Psoas muscle (tissue), 8 donors: ENCODE data around the gene DNAH1. TPM values are rescaled to one million over a fixed set of nuclear protein-coding genes. Genes with fewer than 3 reads are reported as not detected.

Experiments used
- ATAC-seq, 4 donors: fragments of 200-7000 bp; cut with Tn5 transposase; one replicate each; pipeline ENCODE4 v1.9.1; 2020; ENCODE audit warnings: moderate library complexity in 3 of 4, mild to moderate bottlenecking in 2 of 4
- DNase-seq, 2 donors: peaks; one replicate each; pipeline ENCODE4 v3.0.0-alpha.2; 2020
- H3K27ac ChIP-seq: fragments of 200-600 bp; one replicate; pipeline ENCODE4 v1.8.0; 2022
- H3K27me3 ChIP-seq, 3 donors: fragments of 200-600 bp in 1 of 3; one replicate each; pipeline versions ENCODE4 v1.6.1 to v1.8.0; 2013 to 2022; ENCODE audit warnings: low read length in 2 of 3, mild to moderate bottlenecking in 2 of 3, moderate library complexity in 1 of 3; ENCODE audit not compliant: insufficient read depth in 3 of 3
- H3K36me3 ChIP-seq, 2 donors: fragments of 200-600 bp in 1 of 2; one replicate each; pipeline versions ENCODE4 v1.6.1 to v1.8.0; 2013 to 2022; ENCODE audit warnings: low read depth in 1 of 2, mild to moderate bottlenecking in 1 of 2, moderate library complexity in 1 of 2; ENCODE audit not compliant: insufficient read depth in 1 of 2
- H3K4me1 ChIP-seq: fragments of 200-600 bp; one replicate; pipeline ENCODE4 v1.8.0; 2022
- H3K4me3 ChIP-seq: fragments of 200-600 bp; one replicate; pipeline ENCODE4 v1.8.0; 2022; ENCODE audit warnings: mild to moderate bottlenecking
- H3K9me3 ChIP-seq: fragments of 200-600 bp; one replicate; pipeline ENCODE4 v1.8.0; 2022
- WGBS, 3 donors: extraction: QIAGEN DNeasy Blood & Tissue Kit; methylation state at CpG; one replicate each; pipeline versions ENCODE4 v1.1.6 to v1.1.7; 2013; 5-methylcytosine and 5-hydroxymethylcytosine counted together
- intact Hi-C, 2 donors: fragments of 100-400 bp; cut with DNase I; formaldehyde crosslinking; loops; one replicate each; pipeline versions ENCODE4 v1.11.0 to v1.14.2; 2022
- polyA plus RNA-seq, 3 donors: library from polyadenylated mRNA; stranded (reverse); fragments of 200-250 nt; gene quantifications; one replicate each; pipeline ENCODE4 v1.2.3, GENCODE V29; 2013
- total RNA-seq, 4 donors: library from RNA; stranded (reverse); fragmentation: NEBNext Ultra II Directional in 2 of 4; extraction: Animal tissue kit (Norgen Biotek cat#: 25700) in 2 of 4; gene quantifications; one replicate each; pipeline versions ENCODE4 v1.2.1 to v1.2.4, GENCODE V29; 2021 to 2023
- TF ChIP-seq, protein P1 (sequence below): fragments of 200-600 bp; IDR thresholded peaks from one replicate; pipeline ENCODE4 v1.8.0; 2022; ENCODE audit warnings: antibody characterized with exemption
- donor health status: healthy with polysubstance abuse.
- donor health status: DM: no; HTN: no; CAD: no; lungs with moderate emphysema.
- donor health status: Bipolar disorder and iron deficiency.
- donor health status: healthy.
- donor health status: DM: yes; HTN: yes; CAD: no.
- donor health status: DM: no; HTN: no; CAD: no.
- donor health status: DM: no; HTN: no; CAD: no.
- donor health status: DM: yes; HTN: yes; CAD: no.

The DNAH1 gene
- total and polyA plus RNA-seq, 7 donors = 0.77 to 4.1 (median 2.4) TPM

DNA sequence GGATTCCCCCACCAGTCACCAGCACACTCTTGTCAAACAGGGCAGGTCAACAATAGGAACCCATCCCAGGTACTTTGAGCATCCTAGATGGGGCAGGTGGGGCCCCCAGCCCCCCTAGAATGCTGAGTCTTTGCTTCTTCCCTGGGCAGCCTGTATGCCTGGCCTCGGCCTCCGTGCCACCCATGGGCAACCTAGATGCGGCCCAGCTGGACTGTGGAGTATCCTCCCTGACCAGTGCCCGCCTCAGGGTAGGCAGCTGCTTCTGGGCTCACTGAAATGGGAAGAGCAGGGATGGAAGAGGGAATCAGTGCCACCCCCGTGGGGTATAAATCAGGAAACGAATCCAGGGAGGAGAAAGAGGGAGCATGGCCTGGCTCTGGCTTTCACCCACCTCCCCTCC is 10.9 kb downstream of the DNAH1 start:
- WGBS, 3 donors = 89 to 94% (median 91%) methylated on average over 6 of the region's 6 CpGs
- Histone ChIP-seq H3K27me3 (no peaks in the 10 kb centered on the region), H3K27ac (no peak overlapping the region), H3K4me3 (no peak overlapping the region), H3K4me1 (no peaks in the 10 kb centered on the region), H3K9me3 (no peaks in the 10 kb centered on the region), H3K36me3 (peaks cover 0 to 4% of the 10 kb centered on the region in 2 donors)
- no peak for DNase-seq
- intact Hi-C loops = no loop called here
- no peak for ATAC-seq
- TF ChIP-seq, protein P1, sequence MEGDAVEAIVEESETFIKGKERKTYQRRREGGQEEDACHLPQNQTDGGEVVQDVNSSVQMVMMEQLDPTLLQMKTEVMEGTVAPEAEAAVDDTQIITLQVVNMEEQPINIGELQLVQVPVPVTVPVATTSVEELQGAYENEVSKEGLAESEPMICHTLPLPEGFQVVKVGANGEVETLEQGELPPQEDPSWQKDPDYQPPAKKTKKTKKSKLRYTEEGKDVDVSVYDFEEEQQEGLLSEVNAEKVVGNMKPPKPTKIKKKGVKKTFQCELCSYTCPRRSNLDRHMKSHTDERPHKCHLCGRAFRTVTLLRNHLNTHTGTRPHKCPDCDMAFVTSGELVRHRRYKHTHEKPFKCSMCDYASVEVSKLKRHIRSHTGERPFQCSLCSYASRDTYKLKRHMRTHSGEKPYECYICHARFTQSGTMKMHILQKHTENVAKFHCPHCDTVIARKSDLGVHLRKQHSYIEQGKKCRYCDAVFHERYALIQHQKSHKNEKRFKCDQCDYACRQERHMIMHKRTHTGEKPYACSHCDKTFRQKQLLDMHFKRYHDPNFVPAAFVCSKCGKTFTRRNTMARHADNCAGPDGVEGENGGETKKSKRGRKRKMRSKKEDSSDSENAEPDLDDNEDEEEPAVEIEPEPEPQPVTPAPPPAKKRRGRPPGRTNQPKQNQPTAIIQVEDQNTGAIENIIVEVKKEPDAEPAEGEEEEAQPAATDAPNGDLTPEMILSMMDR = no peak

DNA sequence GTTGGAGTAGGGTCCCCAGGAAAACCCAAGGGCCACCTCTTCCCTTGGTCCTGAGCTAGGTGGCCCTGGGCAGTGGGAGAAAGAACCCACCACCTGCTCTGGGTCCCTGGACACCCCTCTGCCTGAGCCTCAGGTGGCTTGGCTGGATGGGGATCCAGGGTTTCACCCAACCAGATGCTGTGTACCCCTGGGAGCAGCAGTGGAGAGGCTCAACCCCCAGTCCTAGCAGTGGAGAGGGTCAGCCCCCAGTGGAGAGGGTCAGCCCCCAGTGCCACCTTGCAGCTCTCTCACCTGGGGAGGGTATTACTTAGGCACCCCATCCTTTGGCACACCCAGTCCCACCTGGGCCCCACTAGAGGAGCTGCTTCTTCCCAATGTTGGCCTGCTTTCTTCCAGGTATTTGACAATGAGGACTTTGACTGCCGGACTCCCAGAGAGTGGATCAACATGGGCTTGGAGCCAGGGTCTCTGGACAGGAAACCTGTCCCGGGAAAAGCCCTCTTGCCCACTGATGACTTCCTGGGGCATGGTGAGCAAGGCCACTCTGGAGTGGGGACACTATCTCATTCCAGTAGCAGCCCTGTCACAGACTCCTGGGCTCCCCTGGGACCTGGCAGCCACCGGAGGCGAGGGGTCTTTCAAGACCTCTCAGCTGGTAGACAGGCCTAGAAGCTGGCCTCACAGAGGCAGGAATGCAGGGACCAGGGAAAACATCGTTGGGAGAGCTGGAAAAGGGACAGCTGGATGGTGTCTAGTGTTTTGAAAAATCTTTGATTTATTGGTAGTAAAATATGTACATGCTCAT is 11.6 kb downstream of the DNAH1 start:
- Histone ChIP-seq H3K27me3 (no peaks in the 10 kb centered on the region), H3K9me3 (no peaks in the 10 kb centered on the region), H3K27ac (no peak overlapping the region), H3K4me3 (no peak overlapping the region), H3K36me3 (peaks cover 0 to 11% of the 10 kb centered on the region in 2 donors), H3K4me1 (no peaks in the 10 kb centered on the region)
- no peak for DNase-seq
- no peak for ATAC-seq
- intact Hi-C loops = no loop called here
- 63 to 76% (median 69%) methylated on average over 5 of the region's 5 CpGs for WGBS, 3 donors
- TF ChIP-seq, protein P1 = no peak

DNA sequence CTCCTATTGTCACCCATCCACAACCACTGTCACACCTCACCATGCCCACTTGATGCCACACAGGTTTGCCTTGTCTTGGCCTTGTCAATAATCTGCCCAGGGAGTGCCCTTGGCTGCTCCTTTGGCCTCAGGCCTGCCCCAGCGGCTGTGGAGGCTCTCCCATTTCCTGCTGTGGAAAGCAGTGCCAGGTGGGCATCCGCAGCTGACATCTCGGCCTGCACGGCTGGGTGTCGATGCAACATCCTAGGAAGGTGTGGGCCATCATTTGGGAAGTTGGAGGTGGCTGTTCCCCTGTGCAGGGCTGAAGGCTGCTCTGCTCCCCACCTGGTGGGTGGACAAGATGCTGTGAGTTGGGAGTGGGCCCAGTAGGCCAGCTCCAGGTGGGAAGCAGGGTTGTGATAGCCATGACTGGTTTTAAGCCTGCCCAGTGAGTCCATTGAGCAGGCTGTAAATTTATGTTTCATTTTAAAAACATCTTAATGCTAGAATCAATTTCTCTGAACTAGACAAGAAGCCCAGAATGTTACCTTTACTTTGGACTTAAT is 12.5 kb downstream of the DNAH1 start:
- 73 to 82% (median 75%) methylated on average over 5 of the region's 5 CpGs for WGBS, 3 donors
- no peak overlapping the region for H3K27ac ChIP-seq

DNA sequence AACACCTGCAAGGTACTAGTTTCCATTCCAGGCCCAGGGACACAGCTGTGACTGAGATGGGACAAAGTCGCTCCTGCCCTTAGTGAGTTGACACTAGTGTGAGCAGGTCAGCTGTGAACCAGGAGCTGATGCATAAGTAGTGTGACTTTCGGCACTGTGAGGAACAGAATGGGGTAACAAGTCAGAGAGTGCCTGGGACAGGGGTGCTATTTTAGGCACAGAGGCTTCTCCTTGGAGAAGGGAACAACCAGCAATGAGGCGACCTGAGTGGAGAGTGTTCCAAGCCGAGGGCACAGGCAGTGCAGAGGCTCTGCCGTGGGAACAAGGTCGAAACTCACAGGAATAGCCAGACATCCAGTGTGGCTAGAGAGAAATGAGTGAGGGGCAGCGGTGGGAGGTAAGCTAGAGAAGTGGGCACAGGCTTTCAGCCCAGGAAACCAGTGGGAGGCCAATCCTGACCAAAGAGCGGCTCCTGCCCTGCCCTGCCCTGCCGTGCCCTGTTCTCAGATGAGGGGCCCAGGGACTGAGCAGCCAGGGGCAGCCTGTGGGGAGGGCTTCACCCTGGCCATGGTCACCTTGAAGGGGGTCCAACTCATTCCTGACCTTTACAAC is 14.2 kb downstream of the DNAH1 start:
- 76 to 90% (median 85%) methylated on average over 7 to 9 of the region's 9 CpGs for WGBS, 3 donors
- Histone ChIP-seq H3K4me1 (no peaks in the 10 kb centered on the region), H3K9me3 (no peaks in the 10 kb centered on the region), H3K27me3 (no peaks in the 10 kb centered on the region), H3K27ac (no peak overlapping the region), H3K36me3 (peaks cover 0 to 27% of the 10 kb centered on the region in 2 donors), H3K4me3 (no peak overlapping the region)
- ATAC-seq (no peak), DNase-seq (no peak)
- intact Hi-C loops = loop anchor here in 1 of 2 donors (5.0 kb wide), 1 partner anchor 33 kb away; no protein-coding TSS in a partner anchor
- TF ChIP-seq, protein P1 = no peak

More for the DNA sequence above, 12.5 kb downstream of the DNAH1 start:
- Histone ChIP-seq H3K9me3 (no peaks in the 10 kb centered on the region), H3K4me3 (no peak overlapping the region), H3K4me1 (no peaks in the 10 kb centered on the region), H3K27me3 (no peaks in the 10 kb centered on the region), H3K36me3 (peaks cover 0 to 15% of the 10 kb centered on the region in 2 donors)
- ATAC-seq (no peak), DNase-seq (no peak)
- intact Hi-C loops = no loop called here
- TF ChIP-seq, protein P1 = no peak
